ENCODE results near the gene MTMR3. TPM values are rescaled to one million over a fixed set of nuclear protein-coding genes. Genes with fewer than 3 reads are reported as not detected.
A peak's percentile ranks its signal among the peaks of the same experiment; 100 is the strongest.

MTMR3 gene
- total and polyA plus RNA-seq, 12 donors, result 23.5 to 80.7 (median 40.9) TPM

GRCh38 chr22:30074994-30075393, 192.0 kb downstream of the MTMR3 start:
- Histone ChIP-seq H3K36me3 (replicated peaks in 1 of 2) (no peaks in the 10 kb centered on the region), H3K4me1 (replicated peaks in 1 of 2) (no peaks in the 10 kb centered on the region), H3K27me3 (no peaks in the 10 kb centered on the region), H3K9me3 (replicated peaks in 1 of 3) (no peaks in the 10 kb centered on the region), H3K27ac (no peak overlapping the region), H3K4me3 (no peak overlapping the region)
- intact Hi-C loops (cut with DNase I), result no loop called here
- DNase-seq, result no peak
- 77 to 84% (median 83%) methylated on average over 3 of the region's 3 CpGs for WGBS, 4 donors
- TF ChIP-seq, protein P1, sequence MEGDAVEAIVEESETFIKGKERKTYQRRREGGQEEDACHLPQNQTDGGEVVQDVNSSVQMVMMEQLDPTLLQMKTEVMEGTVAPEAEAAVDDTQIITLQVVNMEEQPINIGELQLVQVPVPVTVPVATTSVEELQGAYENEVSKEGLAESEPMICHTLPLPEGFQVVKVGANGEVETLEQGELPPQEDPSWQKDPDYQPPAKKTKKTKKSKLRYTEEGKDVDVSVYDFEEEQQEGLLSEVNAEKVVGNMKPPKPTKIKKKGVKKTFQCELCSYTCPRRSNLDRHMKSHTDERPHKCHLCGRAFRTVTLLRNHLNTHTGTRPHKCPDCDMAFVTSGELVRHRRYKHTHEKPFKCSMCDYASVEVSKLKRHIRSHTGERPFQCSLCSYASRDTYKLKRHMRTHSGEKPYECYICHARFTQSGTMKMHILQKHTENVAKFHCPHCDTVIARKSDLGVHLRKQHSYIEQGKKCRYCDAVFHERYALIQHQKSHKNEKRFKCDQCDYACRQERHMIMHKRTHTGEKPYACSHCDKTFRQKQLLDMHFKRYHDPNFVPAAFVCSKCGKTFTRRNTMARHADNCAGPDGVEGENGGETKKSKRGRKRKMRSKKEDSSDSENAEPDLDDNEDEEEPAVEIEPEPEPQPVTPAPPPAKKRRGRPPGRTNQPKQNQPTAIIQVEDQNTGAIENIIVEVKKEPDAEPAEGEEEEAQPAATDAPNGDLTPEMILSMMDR (IDR thresholded peaks at IDR 0.05), result no peak
- no peak for TF ChIP-seq POLR2A (IDR thresholded peaks at IDR 0.05)

DNA sequence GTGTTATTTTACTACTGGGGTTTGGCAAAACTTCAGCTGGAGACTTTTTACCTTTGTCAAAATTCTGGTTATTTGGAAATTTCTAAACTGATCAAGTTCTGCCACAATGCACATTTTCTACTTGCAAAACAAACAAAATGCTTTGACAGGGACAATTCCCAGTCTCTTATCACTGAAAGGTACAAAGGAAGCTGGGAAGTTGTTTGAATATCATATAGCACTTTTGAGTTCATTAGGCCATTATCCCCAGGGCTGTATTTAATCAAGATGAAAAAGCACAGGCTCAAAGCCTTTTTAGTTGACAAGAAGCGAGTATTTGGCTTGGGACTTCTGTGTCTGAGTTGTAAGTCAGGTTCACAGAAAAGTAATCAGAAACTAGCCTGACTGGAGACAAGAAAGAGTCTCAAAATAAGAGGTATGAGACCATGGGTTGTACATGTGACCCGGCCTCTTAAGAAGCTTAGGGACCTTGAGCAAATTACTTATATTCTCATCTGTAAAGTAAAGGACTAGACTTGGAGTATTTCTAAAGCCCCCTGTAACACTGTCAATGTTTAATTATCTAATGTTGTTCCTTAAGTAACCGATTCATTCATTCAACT, 194.4 kb downstream of the MTMR3 start:
- peaks cover 4% of the 10 kb centered on the region for H3K27me3 ChIP-seq
- H3K27ac ChIP-seq, result no peak overlapping the region
- H3K4me1 ChIP-seq (replicated peaks in 1 of 2), result no peaks in the 10 kb centered on the region
- no peaks in the 10 kb centered on the region for H3K36me3 ChIP-seq (replicated peaks in 1 of 2)
- H3K4me3 ChIP-seq, result no peak overlapping the region
- no peak for DNase-seq
- H3K9me3 ChIP-seq (replicated peaks in 1 of 3), result no peaks in the 10 kb centered on the region
- TF ChIP-seq POLR2A (IDR thresholded peaks at IDR 0.05), result no peak
- TF ChIP-seq, protein P1 (IDR thresholded peaks at IDR 0.05), result no peak
- intact Hi-C loops (cut with DNase I), result no loop called here
- WGBS, 4 donors, result 81 to 94% (median 92%) methylated on average over 3 of the region's 3 CpGs

DNA sequence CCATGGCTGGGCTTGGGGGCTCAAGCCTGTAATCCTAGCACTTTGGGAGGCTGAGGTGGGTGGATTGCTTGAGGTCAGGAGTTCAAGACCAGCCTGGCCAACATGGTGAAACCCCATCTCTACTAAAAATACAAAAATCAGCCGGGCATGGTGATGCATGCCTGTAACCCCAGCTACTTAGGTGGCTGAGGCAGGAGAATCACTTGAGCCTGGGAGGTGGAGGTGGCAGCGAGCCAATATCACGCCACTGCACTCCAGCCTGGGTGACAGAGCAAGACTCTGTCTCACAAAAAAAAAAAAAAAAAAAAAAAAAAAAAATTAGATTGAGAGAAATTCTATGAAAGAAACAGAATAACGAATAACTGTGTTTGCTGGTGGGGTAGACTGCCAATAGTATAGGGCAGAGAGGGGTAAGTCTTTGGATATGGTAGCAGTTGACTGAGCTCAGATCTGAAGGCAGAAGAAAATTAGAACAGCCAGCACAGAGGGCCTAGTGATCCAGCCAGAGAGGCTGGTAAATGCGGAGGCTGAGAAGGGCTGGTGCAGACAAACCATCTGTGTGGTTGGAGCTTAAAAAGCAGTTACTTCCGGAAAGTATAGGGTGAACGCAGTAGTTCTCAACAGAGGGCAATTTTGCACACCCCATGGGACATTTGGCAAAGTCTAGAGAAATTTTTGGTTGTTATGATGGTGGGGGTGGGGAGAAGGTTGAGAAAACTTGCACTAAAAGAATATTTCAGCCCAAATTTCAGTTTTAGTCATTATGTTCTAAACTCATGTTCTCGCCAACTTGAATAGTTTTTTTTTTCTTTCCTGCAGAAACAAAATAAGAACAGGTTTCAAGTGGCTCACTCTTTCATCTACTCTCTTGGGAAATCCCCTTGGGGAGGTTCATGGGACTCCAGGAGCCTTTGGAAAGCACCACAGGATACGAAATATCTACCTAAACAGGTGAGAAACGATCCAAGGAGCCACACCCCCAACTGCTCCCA, 195.6 kb downstream of the MTMR3 start:
- intact Hi-C loops (cut with DNase I), result no loop called here
- peak in 1 of 7 donors; percentile 4 for DNase-seq
- Histone ChIP-seq H3K36me3 (replicated peaks in 1 of 2) (no peaks in the 10 kb centered on the region), H3K27me3 (peaks cover 4% of the 10 kb centered on the region), H3K9me3 (replicated peaks in 1 of 3) (no peaks in the 10 kb centered on the region), H3K4me1 (replicated peaks in 1 of 2) (no peaks in the 10 kb centered on the region), H3K27ac (no peak overlapping the region), H3K4me3 (no peak overlapping the region)
- 75 to 86% (median 82%) methylated on average over 10 of the region's 10 CpGs for WGBS, 4 donors
- TF ChIP-seq POLR2A (IDR thresholded peaks at IDR 0.05), result no peak
- TF ChIP-seq, protein P1 (IDR thresholded peaks at IDR 0.05), result no peak

- Histone ChIP-seq H3K4me1 (replicated peaks in 1 of 2) (no peaks in the 10 kb centered on the region), H3K36me3 (replicated peaks in 1 of 2) (no peaks in the 10 kb centered on the region), H3K9me3 (replicated peaks in 1 of 3) (no peaks in the 10 kb centered on the region), H3K4me3 (peak within 1 kb of the TSS in 1 of 4 donors; percentile 9), H3K27ac (no peak within 1 kb of the TSS), H3K27me3 (peaks cover 4% of the 10 kb centered on the region)
- no peak for TF ChIP-seq POLR2A (IDR thresholded peaks at IDR 0.05)
- TF ChIP-seq, protein P1 (IDR thresholded peaks at IDR 0.05), result no peak
- intact Hi-C loops (cut with DNase I), result loop anchor here in 1 of 2 donors (10.0 kb wide), 1 partner anchor 445 kb away; no protein-coding TSS in a partner anchor
- peak in 1 of 7 donors; percentile 7 for DNase-seq
- WGBS, 4 donors, result 44 to 48% (median 45%) methylated on average over 23 to 53 of the region's 53 CpGs
Observed at GRCh38 chr22:30079952-30080533, 197.1 kb downstream of the MTMR3 start, which contains the start of gene HORMAD2. TSS of gene HORMAD2 (plus strand) at chr22:30080464. CDS start at chr22:30093953, 13,489 bp downstream.

All from adrenal gland (tissue), 12 donors.